Spleen (tissue), 11 donors: Measurements from ENCODE around the gene SIDT2. TPM values are rescaled to one million over a fixed set of nuclear protein-coding genes. Genes with fewer than 3 reads are reported as not detected.

Source experiments
- DNase-seq: peaks from one replicate; pipeline ENCODE4 v3.0.0-alpha.2; 2020
- H3K27ac ChIP-seq, 8 donors: fragments of 200-600 bp; sonication (generic) in 7 of 8; 1 replicate in 4 of 8; 2 replicates in 4 of 8; pipeline versions ENCODE4 v1.5.0 to v1.8.0; 2016 to 2021; ENCODE audit warnings: inconsistent platforms in 4 of 8, mild to moderate bottlenecking in 4 of 8, moderate library complexity in 1 of 8
- H3K27me3 ChIP-seq, 7 donors: fragments of 200-600 bp; sonication (generic) in 6 of 7; replicated peaks in 1 of 7; 1 replicate in 4 of 7; 2 replicates in 3 of 7; pipeline versions ENCODE4 v1.5.0 to v1.8.0; 2016 to 2021; ENCODE audit warnings: inconsistent platforms in 3 of 7, mild to moderate bottlenecking in 1 of 7
- H3K36me3 ChIP-seq, 6 donors: fragments of 200-600 bp; sonication (generic) in 5 of 6; 1 replicate in 4 of 6; 2 replicates in 2 of 6; pipeline versions ENCODE4 v1.5.0 to v1.8.0; 2016 to 2021; ENCODE audit warnings: inconsistent platforms in 2 of 6
- H3K4me1 ChIP-seq, 6 donors: fragments of 200-600 bp; sonication (generic) in 5 of 6; 1 replicate in 3 of 6; 2 replicates in 3 of 6; pipeline versions ENCODE4 v1.5.0 to v1.8.0; 2016 to 2021; ENCODE audit warnings: inconsistent platforms in 3 of 6
- H3K4me3 ChIP-seq, 8 donors: fragments of 200-600 bp; sonication (generic) in 7 of 8; 1 replicate in 4 of 8; 2 replicates in 4 of 8; pipeline versions ENCODE4 v1.5.0 to v1.8.0; 2016 to 2021; ENCODE audit warnings: inconsistent platforms in 4 of 8, mild to moderate bottlenecking in 4 of 8, moderate library complexity in 2 of 8
- H3K9me3 ChIP-seq, 8 donors: fragments of 200-600 bp; sonication (generic) in 7 of 8; 1 replicate in 4 of 8; 2 replicates in 4 of 8; pipeline versions ENCODE4 v1.5.0 to v1.8.0; 2016 to 2021; ENCODE audit warnings: inconsistent platforms in 4 of 8
- CTCF ChIP-seq, 11 experiments: fragments of 200-600 bp in 7 of 11; fragments of 450-650 bp in 4 of 11; sonication (generic) in 4 of 11; IDR thresholded peaks in 8 of 11; conservative IDR thresholded peaks in 3 of 11; 1 replicate in 7 of 11; 2 replicates in 4 of 11; pipeline versions ENCODE4 v1.4.0 to v1.8.0; 2016 to 2021; ENCODE audit warnings: antibody characterized with exemption in 11 of 11, inconsistent platforms in 4 of 11, mild to moderate bottlenecking in 1 of 11
- POLR2A ChIP-seq, 3 donors: fragments of 450-650 bp; IDR thresholded peaks; one replicate each; pipeline ENCODE4 v1.5.1; 2017; ENCODE audit warnings: antibody characterized with exemption in 3 of 3, mild to moderate bottlenecking in 1 of 3
- POLR2AphosphoS5 ChIP-seq, 3 donors: sonication (generic); formaldehyde crosslinking; IDR thresholded peaks; one replicate each; pipeline ENCODE4 v1.5.1; 2017; ENCODE audit warnings: antibody characterized with exemption in 3 of 3
- WGBS, 5 donors: extraction: QIAGEN DNeasy Blood & Tissue Kit in 3 of 5; methylation state at CpG; one replicate each; pipeline versions ENCODE4 v1.1.5 to v1.1.7; 2013 to 2018; 5-methylcytosine and 5-hydroxymethylcytosine counted together
- intact Hi-C: fragments of 100-400 bp; cut with DNase I; formaldehyde crosslinking; loops from one replicate; pipeline ENCODE4 v1.15.0; 2023; ENCODE audit warnings: low total_unique reads
- polyA plus RNA-seq, 3 donors: library from polyadenylated mRNA; stranded (reverse); fragments of 200-250 nt; gene quantifications; one replicate each; pipeline ENCODE4 v1.2.1, GENCODE V29; 2013
- total RNA-seq, 7 donors: library from RNA; depleted of rRNA in 3 of 7; stranded (reverse); fragments of >200 nt in 3 of 7; fragmentation: NEBNext Ultra II Directional in 4 of 7; extraction: Animal tissue kit (Norgen Biotek cat#: 25700) in 4 of 7; gene quantifications; one replicate each; pipeline versions ENCODE4 v1.1.0 to v1.2.1, GENCODE V29; 2016 to 2021
- donor health status: healthy with polysubstance abuse.
- donor health status: DM: no; HTN: no; CAD: no; lungs with moderate emphysema.
- donor health status: DM: no; HTN: no; CAD: no.
- donor health status: Bipolar disorder and iron deficiency.
- donor health status: healthy.
- donor health status: DM: no; HTN: no; CAD: no.
- donor health status: DM: yes; HTN: yes; CAD: no.

Gene SIDT2
- total and polyA plus RNA-seq, 10 donors = 21.3 to 83.8 (median 51.8) TPM

DNA sequence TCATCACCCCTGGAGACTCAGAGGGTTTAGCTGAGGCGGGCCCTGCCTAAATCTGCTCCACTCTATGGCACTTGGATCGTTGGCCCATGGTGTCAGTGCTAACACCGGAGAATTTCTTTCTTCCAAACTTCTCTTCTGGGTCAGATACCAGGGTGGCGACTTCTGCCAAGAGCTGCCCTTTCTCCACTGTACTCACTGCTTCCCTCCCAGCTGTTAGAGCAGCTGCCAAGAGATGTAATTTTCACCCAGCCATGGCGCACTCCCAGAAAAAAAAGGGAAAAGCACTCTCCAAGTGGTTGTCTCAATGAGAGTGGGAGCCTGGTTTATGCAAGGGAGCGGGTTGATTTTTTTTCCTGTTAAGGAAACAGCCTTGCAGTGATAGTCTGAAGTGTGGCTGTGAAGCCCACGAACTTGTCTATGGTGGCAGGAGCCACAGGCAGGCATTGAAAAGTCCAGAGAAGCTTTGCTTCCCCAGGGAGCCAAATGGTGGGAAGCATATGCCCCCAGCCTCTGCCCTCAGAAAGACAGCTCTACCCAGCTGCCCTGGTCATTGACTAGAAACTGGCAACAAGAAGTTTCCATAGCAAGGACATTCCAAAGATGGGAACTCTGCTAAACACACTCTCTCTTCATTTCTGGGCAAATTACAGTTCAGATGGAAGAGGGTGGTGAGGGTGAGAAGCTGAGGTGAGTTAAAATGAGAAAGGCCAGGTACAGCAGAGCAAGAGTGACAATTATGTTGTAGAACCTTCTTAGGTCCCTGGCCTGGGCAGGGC lies 42.6 kb downstream of the SIDT2 start:
- peak overlapping the region in 7 of 8 donors; percentile 49 to 78 (median 72) for H3K27ac ChIP-seq
- 74 to 87% (median 80%) methylated on average over 7 of the region's 7 CpGs for WGBS, 5 donors
- TF ChIP-seq CTCF (IDR thresholded peaks at IDR 0.05 in 8 of 11, conservative IDR thresholded peaks at IDR 0.05 in 3 of 11) = no peak
- TF ChIP-seq POLR2AphosphoS5 (IDR thresholded peaks at IDR 0.05) = no peak
- TF ChIP-seq POLR2A (IDR thresholded peaks at IDR 0.05) = no peak
- intact Hi-C loops = loop anchor here (10.0 kb wide), 2 partner anchors 116 to 346 kb away; no protein-coding TSS in a partner anchor
- peaks cover 0 to 87% (median 37%) of the 10 kb centered on the region in 6 donors for H3K4me1 ChIP-seq
- no peaks in the 10 kb centered on the region for H3K9me3 ChIP-seq
- H3K27me3 ChIP-seq = no peaks in the 10 kb centered on the region
- H3K36me3 ChIP-seq = peaks cover 2 to 100% (median 94%) of the 10 kb centered on the region in 6 donors
- no peak for DNase-seq
- no peak overlapping the region for H3K4me3 ChIP-seq

GRCh38 chr11:117221775-117222517 lies 43.4 kb downstream of the SIDT2 start:
- peak overlapping the region in 7 of 8 donors; percentile 22 to 78 (median 72) for H3K27ac ChIP-seq
- no peak for DNase-seq
- no peaks in the 10 kb centered on the region for H3K27me3 ChIP-seq
- no peak overlapping the region for H3K4me3 ChIP-seq
- TF ChIP-seq POLR2A (IDR thresholded peaks at IDR 0.05) (no peak), POLR2AphosphoS5 (IDR thresholded peaks at IDR 0.05) (peak in 2 of 3 donors; percentile 56 to 70)
- intact Hi-C loops = loop anchor here (10.0 kb wide), 2 partner anchors 117 to 347 kb away; no protein-coding TSS in a partner anchor
- no peaks in the 10 kb centered on the region for H3K9me3 ChIP-seq
- WGBS, 5 donors = 86 to 94% (median 88%) methylated on average over 7 of the region's 7 CpGs
- peaks cover 2 to 100% (median 96%) of the 10 kb centered on the region in 6 donors for H3K36me3 ChIP-seq
- peaks cover 0 to 88% (median 44%) of the 10 kb centered on the region in 6 donors for H3K4me1 ChIP-seq

- no peaks in the 10 kb centered on the region for H3K9me3 ChIP-seq
- no peak overlapping the region for H3K4me3 ChIP-seq
- H3K27ac ChIP-seq = peak overlapping the region in 4 of 8 donors; percentile 45 to 78 (median 74)
- H3K4me1 ChIP-seq = peaks cover 0 to 83% (median 45%) of the 10 kb centered on the region in 6 donors
- H3K36me3 ChIP-seq = peaks cover 2 to 100% (median 96%) of the 10 kb centered on the region in 6 donors
- WGBS, 5 donors = 94 to 97% (median 96%) methylated on average over 14 of the region's 14 CpGs
- H3K27me3 ChIP-seq = no peaks in the 10 kb centered on the region
- intact Hi-C loops = loop anchor here (10.0 kb wide), 2 partner anchors 118 to 348 kb away; no protein-coding TSS in a partner anchor
- no peak for DNase-seq
- TF ChIP-seq POLR2A (IDR thresholded peaks at IDR 0.05) = no peak
- peak in 1 of 3 donors; percentile 18 for TF ChIP-seq POLR2AphosphoS5 (IDR thresholded peaks at IDR 0.05)
- no peak for TF ChIP-seq CTCF (IDR thresholded peaks at IDR 0.05 in 8 of 11, conservative IDR thresholded peaks at IDR 0.05 in 3 of 11)
Observed at GRCh38 chr11:117222991-117223740, 44.6 kb downstream of the SIDT2 start.
